ENCODE data around the gene GPR89A. TPM values are rescaled to one million over a fixed set of nuclear protein-coding genes. Genes with fewer than 3 reads are reported as not detected.

GPR89A gene
- total and polyA plus RNA-seq, 12 donors = 17.8 to 86.6 (median 27.3) TPM

GRCh38 chr1:145702826-145703225, 95.0 kb downstream of the GPR89A start:
- WGBS, 4 donors = 88 to 92% (median 89%) methylated on average over 7 of the region's 7 CpGs
- DNase-seq = no peak
- no peaks in the 10 kb centered on the region for H3K36me3 ChIP-seq (replicated peaks in 1 of 2)
- H3K4me3 ChIP-seq = no peak overlapping the region
- no peak overlapping the region for H3K27ac ChIP-seq
- no peaks in the 10 kb centered on the region for H3K9me3 ChIP-seq (replicated peaks in 1 of 3)
- H3K4me1 ChIP-seq (replicated peaks in 1 of 2) = peaks cover 0 to 7% of the 10 kb centered on the region in 2 donors
- TF ChIP-seq, protein P1, sequence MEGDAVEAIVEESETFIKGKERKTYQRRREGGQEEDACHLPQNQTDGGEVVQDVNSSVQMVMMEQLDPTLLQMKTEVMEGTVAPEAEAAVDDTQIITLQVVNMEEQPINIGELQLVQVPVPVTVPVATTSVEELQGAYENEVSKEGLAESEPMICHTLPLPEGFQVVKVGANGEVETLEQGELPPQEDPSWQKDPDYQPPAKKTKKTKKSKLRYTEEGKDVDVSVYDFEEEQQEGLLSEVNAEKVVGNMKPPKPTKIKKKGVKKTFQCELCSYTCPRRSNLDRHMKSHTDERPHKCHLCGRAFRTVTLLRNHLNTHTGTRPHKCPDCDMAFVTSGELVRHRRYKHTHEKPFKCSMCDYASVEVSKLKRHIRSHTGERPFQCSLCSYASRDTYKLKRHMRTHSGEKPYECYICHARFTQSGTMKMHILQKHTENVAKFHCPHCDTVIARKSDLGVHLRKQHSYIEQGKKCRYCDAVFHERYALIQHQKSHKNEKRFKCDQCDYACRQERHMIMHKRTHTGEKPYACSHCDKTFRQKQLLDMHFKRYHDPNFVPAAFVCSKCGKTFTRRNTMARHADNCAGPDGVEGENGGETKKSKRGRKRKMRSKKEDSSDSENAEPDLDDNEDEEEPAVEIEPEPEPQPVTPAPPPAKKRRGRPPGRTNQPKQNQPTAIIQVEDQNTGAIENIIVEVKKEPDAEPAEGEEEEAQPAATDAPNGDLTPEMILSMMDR (IDR thresholded peaks at IDR 0.05) = no peak
- no peak for TF ChIP-seq POLR2A (IDR thresholded peaks at IDR 0.05)
- intact Hi-C loops (cut with DNase I) = no loop called here
- no peaks in the 10 kb centered on the region for H3K27me3 ChIP-seq

GRCh38 chr1:145705622-145706021, 97.8 kb downstream of the GPR89A start:
- Histone ChIP-seq H3K27ac (no peak overlapping the region), H3K27me3 (no peaks in the 10 kb centered on the region)
- TF ChIP-seq POLR2A (IDR thresholded peaks at IDR 0.05) = no peak
- TF ChIP-seq, protein P1 (IDR thresholded peaks at IDR 0.05) = no peak

GRCh38 chr1:145706086-145706664, 98.4 kb downstream of the GPR89A start:
- no peak overlapping the region for H3K4me3 ChIP-seq
- H3K9me3 ChIP-seq (replicated peaks in 1 of 3) = no peaks in the 10 kb centered on the region
- intact Hi-C loops (cut with DNase I) = no loop called here
- peaks cover 0 to 13% of the 10 kb centered on the region in 2 donors for H3K4me1 ChIP-seq (replicated peaks in 1 of 2)
- no peak for DNase-seq
- H3K27me3 ChIP-seq = no peaks in the 10 kb centered on the region
- no peak for TF ChIP-seq POLR2A (IDR thresholded peaks at IDR 0.05)
- TF ChIP-seq, protein P1 (IDR thresholded peaks at IDR 0.05) = no peak
- H3K27ac ChIP-seq = no peak overlapping the region
- H3K36me3 ChIP-seq (replicated peaks in 1 of 2) = no peaks in the 10 kb centered on the region
- WGBS, 4 donors = 88 to 94% (median 92%) methylated on average over 2 of the region's 2 CpGs

More at GRCh38 chr1:145705622-145706021, 97.8 kb downstream of the GPR89A start:
- no peaks in the 10 kb centered on the region for H3K36me3 ChIP-seq (replicated peaks in 1 of 2)
- H3K9me3 ChIP-seq (replicated peaks in 1 of 3) = no peaks in the 10 kb centered on the region
- 89 to 93% (median 90%) methylated on average over 7 of the region's 7 CpGs for WGBS, 4 donors
- peaks cover 0 to 13% of the 10 kb centered on the region in 2 donors for H3K4me1 ChIP-seq (replicated peaks in 1 of 2)
- intact Hi-C loops (cut with DNase I) = no loop called here
- no peak overlapping the region for H3K4me3 ChIP-seq
- no peak for DNase-seq

DNA sequence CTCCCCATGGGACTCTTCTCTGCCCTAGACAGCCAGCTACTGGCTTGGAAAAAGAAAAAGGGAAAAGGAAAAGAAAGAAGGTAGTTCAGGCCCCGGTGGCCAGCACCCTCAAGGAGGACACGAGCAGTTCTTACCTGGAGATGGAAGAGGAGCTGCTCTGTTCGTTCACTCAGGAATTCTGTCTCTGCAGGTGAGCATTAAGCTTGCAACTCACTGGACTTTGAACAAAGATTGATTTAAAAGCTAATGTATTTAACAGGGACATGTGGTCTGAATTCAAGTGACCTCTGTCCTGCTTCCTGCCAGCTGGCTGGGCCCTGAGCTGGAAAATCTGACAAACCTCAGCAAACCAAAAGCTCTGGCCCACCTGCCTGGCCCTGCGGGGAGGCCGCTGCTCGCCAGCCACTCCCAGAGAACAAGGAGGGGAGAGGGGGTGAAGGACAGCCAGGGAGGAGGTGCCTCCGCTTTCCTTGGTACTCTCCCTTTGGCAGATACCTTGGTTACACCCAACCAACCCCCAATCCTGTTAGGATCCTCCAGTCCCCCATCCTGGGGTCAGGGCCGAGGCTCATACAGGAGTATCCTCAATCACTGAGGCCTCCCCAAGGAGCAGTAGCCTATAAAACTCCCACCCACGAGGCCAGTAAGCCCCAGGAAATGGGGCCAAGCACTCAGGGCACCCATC, 99.5 kb downstream of the GPR89A start, which contains the start of gene PDZK1:
PDZK1 (minus strand) TSS at position 186 of the 685 bp plus-strand sequence. CDS start 19,347 bp downstream, outside the sequence.
- Histone ChIP-seq H3K9me3 (replicated peaks in 1 of 3) (no peaks in the 10 kb centered on the region), H3K4me1 (replicated peaks in 1 of 2) (peaks cover 0 to 13% of the 10 kb centered on the region in 2 donors), H3K27ac (no peak within 1 kb of the TSS), H3K4me3 (no peak within 1 kb of the TSS), H3K27me3 (no peaks in the 10 kb centered on the region), H3K36me3 (replicated peaks in 1 of 2) (no peaks in the 10 kb centered on the region)
- intact Hi-C loops (cut with DNase I) = no loop called here
- no peak for TF ChIP-seq POLR2A (IDR thresholded peaks at IDR 0.05)
- TF ChIP-seq, protein P1 (IDR thresholded peaks at IDR 0.05) = no peak
- 84 to 94% (median 85%) methylated on average over 9 of the region's 9 CpGs for WGBS, 4 donors
- peak in 2 of 7 donors; percentile 31 to 37 for DNase-seq
